Tibial artery (tissue), 4 donors: Measurements from ENCODE around the gene TRAF4.
"Not testable (repeated sequence)": the region's sequence is repeated elsewhere in the genome, so short reads cannot be mapped to it uniquely, and the experiment has no call there.

Source experiments
- DNase-seq, 2 donors: peaks; one replicate each; pipeline ENCODE4 v3.0.0-alpha.2; 2019
- H3K27ac ChIP-seq, 2 donors: fragments of 200-600 bp; sonication (generic) in 1 of 2; 1 replicate in 1 of 2; 2 replicates in 1 of 2; pipeline ENCODE4 v1.5.1; 2018 to 2019; ENCODE audit warnings: mild to moderate bottlenecking in 1 of 2
- H3K27me3 ChIP-seq, 2 donors: fragments of 200-600 bp; sonication (generic) in 1 of 2; one replicate each; pipeline versions ENCODE4 v1.5.1 to v1.6.0; 2016 to 2019
- H3K36me3 ChIP-seq, 3 donors: fragments of 200-600 bp; sonication (generic) in 2 of 3; one replicate each; pipeline ENCODE4 v1.5.1; 2016 to 2019; ENCODE audit warnings: mild to moderate bottlenecking in 2 of 3
- H3K4me1 ChIP-seq, 4 donors: fragments of 200-600 bp; sonication (generic) in 2 of 4; 1 replicate in 3 of 4; 2 replicates in 1 of 4; pipeline ENCODE4 v1.5.1; 2016 to 2019
- H3K4me3 ChIP-seq, 2 donors: fragments of 200-600 bp; sonication (generic) in 1 of 2; 1 replicate in 1 of 2; 2 replicates in 1 of 2; pipeline ENCODE4 v1.5.1; 2018 to 2019; ENCODE audit warnings: mild to moderate bottlenecking in 2 of 2
- H3K9me3 ChIP-seq, 3 donors: fragments of 200-600 bp; sonication (generic) in 1 of 3; one replicate each; pipeline ENCODE4 v1.5.1; 2016 to 2019
- CTCF ChIP-seq, 2 experiments: fragments of 200-600 bp in 1 of 2; fragments of 450-650 bp in 1 of 2; IDR thresholded peaks; one replicate each; pipeline ENCODE4 v1.5.1; 2017 to 2019; ENCODE audit warnings: antibody characterized with exemption in 2 of 2, mild to moderate bottlenecking in 1 of 2, moderate library complexity in 1 of 2
- intact Hi-C: fragments of 100-400 bp; cut with DNase I; formaldehyde crosslinking; loops from one replicate; pipeline ENCODE4 v1.15.0; 2023; ENCODE audit warnings: low total_unique reads

The TRAF4 gene

DNA sequence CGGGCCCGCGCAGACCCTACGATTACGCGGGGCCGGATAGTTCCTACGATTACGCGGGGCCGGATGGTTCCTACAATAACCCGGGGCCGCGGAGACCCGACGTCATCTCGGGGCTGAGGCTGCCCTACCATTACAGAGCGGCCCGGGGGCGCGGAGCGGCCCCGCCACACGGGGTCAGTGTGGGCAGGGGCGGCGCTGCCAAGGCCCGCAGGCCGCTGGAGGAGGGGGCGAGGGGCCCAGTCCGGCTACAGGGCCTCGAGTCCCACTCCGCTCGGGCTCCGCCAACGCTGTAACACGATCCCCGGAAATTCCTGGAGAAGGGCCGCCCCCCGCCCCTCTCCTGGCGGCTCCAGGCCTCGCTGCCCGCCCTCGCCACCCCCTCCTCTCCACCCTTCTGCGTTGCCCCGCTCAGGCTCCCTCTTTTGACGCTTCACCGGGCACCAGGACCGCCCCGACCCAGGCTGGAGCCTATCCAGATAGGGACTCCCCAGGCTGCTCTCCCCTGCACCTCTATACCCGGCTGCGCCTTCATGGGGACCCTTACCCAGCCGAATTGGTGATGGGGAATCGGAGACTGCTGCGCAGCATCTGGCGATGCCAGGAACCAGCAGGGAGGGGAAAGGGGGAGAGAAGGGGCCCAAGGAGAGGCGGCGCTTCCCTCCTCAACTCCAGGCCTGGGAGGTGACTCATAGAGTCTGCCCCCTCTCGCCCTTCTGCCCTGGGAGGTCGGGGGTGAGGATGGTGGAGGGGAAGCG lies 26.1 kb upstream of the TRAF4 start, which contains the start of gene RAB34:
RAB34 (minus strand) TSS at position 291 of the 755 bp plus-strand sequence. CDS start 602 bp downstream, outside the sequence.
- Histone ChIP-seq H3K4me1 (peaks cover 0 to 51% (median 49%) of the 10 kb centered on the region in 4 donors), H3K36me3 (peaks cover 31 to 44% (median 41%) of the 10 kb centered on the region in 3 donors), H3K4me3 (peak within 1 kb of the TSS; percentile 65 to 86), H3K27me3 (no peaks in the 10 kb centered on the region), H3K9me3 (no peaks in the 10 kb centered on the region), H3K27ac (peak within 1 kb of the TSS; percentile 96 to 98)
- TF ChIP-seq CTCF (IDR thresholded peaks at IDR 0.05), result peak in 1 of 2 experiments; percentile 26
- peak; percentile 70 to 90 for DNase-seq
- intact Hi-C loops, result no loop called here

GRCh38 chr17:28718333-28719020 lies 25.3 kb upstream of the TRAF4 start:
- intact Hi-C loops, result no loop called here
- no peaks in the 10 kb centered on the region for H3K9me3 ChIP-seq
- TF ChIP-seq CTCF (IDR thresholded peaks at IDR 0.05), result no peak
- DNase-seq, result no peak
- H3K27ac ChIP-seq, result peak overlapping the region; percentile 96 to 98
- peak overlapping the region; percentile 65 to 86 for H3K4me3 ChIP-seq
- peaks cover 38 to 50% (median 48%) of the 10 kb centered on the region in 3 donors for H3K36me3 ChIP-seq
- H3K27me3 ChIP-seq, result no peaks in the 10 kb centered on the region
- peaks cover 0 to 54% (median 49%) of the 10 kb centered on the region in 4 donors for H3K4me1 ChIP-seq

DNA sequence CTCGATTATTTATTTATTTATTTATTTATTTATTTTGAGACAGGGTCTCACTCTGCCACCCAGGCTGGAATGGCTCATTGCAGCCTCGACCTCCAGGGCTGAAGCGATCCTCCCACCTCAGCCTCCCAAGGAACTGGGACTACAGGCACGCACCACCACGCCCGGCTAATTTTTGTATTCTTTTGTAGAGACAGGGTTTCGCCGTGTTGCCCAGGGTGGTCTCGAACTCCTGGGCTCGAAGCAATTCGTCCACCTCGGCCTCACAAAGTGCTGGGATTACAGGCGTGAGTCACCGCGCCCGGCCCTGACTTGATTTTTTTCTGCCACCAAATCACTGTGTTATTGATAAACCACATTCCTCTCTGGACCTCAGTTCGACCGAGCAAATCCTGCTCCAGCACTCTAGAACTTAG lies 24.8 kb upstream of the TRAF4 start:
- H3K27ac ChIP-seq, result peak overlapping the region; percentile 96 to 98
- peak overlapping the region; percentile 81 to 86 for H3K4me3 ChIP-seq
- intact Hi-C loops, result no loop called here
- H3K4me1 ChIP-seq, result peaks cover 0 to 54% (median 49%) of the 10 kb centered on the region in 4 donors
- H3K27me3 ChIP-seq, result no peaks in the 10 kb centered on the region
- peaks cover 43 to 50% (median 48%) of the 10 kb centered on the region in 3 donors for H3K36me3 ChIP-seq
- no peak for DNase-seq
- no peak for TF ChIP-seq CTCF (IDR thresholded peaks at IDR 0.05)
- no peaks in the 10 kb centered on the region for H3K9me3 ChIP-seq

GRCh38 chr17:28720247-28720996 lies 23.4 kb upstream of the TRAF4 start:
- Histone ChIP-seq H3K9me3 (no peaks in the 10 kb centered on the region), H3K27ac (peak overlapping the region; percentile 96 to 98), H3K4me3 (peak overlapping the region; percentile 81 to 86), H3K4me1 (peaks cover 0 to 60% (median 53%) of the 10 kb centered on the region in 4 donors), H3K36me3 (peaks cover 37 to 43% (median 39%) of the 10 kb centered on the region in 3 donors), H3K27me3 (no peaks in the 10 kb centered on the region)
- no peak for TF ChIP-seq CTCF (IDR thresholded peaks at IDR 0.05)
- no peak for DNase-seq
- intact Hi-C loops, result no loop called here

- H3K4me3 ChIP-seq, result peak overlapping the region; percentile 81 to 86
- peak overlapping the region; percentile 96 to 98 for H3K27ac ChIP-seq
- H3K36me3 ChIP-seq, result peaks cover 36 to 38% (median 37%) of the 10 kb centered on the region in 3 donors
- H3K4me1 ChIP-seq, result peaks cover 4 to 62% (median 54%) of the 10 kb centered on the region in 4 donors
- intact Hi-C loops, H3K9me3 ChIP-seq, DNase-seq, H3K27me3 ChIP-seq: not testable (repeated sequence)
These were observed 22.8 kb upstream of the TRAF4 start for GRCh38 chr17:28720997-28721329.
